Measurements from ENCODE around the gene SHISAL2A.

DNA sequence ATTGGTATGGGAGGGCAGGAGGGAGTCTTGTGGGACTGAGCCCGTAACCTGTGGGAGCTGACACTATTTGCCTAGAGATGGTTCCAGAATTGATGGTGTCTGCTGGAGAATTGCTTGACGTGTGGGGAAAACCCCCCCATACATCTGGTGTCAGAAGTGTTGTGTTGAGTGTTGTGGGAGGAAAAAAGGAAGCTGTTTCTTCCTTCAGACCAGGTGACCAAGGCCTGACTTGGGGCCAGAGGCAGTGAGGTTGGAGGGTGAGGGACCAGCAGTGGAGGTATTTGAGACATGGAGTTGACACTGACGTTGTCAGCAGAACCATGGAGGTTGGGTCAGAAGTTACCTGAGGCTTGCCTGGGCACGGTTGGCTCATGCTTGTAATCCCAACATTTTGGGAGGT, 8.3 kb downstream of the SHISAL2A start:
- TF ChIP-seq POLR2A (IDR thresholded peaks at IDR 0.05): no peak
- no peak for TF ChIP-seq POLR2AphosphoS5 (IDR thresholded peaks at IDR 0.05)
